GM12878 (cell line): ENCODE measurements around the gene SAPCD2. TPM values are rescaled to one million over a fixed set of nuclear protein-coding genes. Genes with fewer than 3 reads are reported as not detected.

ENCODE experiments used
- ATAC-seq: fragments of 200-7000 bp; cut with Tn5 transposase; 3 replicates; pipeline ENCODE4 v1.9.1; 2020; ENCODE audit warnings: mild to moderate bottlenecking, moderate library complexity
- BruUV-seq: library from RNA; stranded (reverse); fragments of 400-500 nt; replicated peaks from 2 replicates; lab custom pipeline; 2021; lab: Mats Ljungman, UMichigan
- CTCF ChIA-PET: fragments of 300-600 bp; sonication (Branson Sonifier 250); formaldehyde crosslinking; extraction: SDS; loops from one replicate; lab custom pipeline; 2021; ENCODE audit warnings: inconsistent platforms; lab: Yijun Ruan, JAX
- POLR2A ChIA-PET: fragments of 350-600 bp; formaldehyde crosslinking; extraction: SDS; loops from one replicate; lab custom pipeline; 2021; ENCODE audit warnings: inconsistent platforms; lab: Charles Lee
- RAD21 ChIA-PET: fragments of 300-600 bp; sonication (Branson Sonifier 250); formaldehyde crosslinking; loops from one replicate; lab custom pipeline; 2023; ENCODE audit warnings: antibody characterized with exemption; ENCODE audit not compliant: unreplicated experiment; lab: Charles Lee
- SMC1A ChIA-PET: fragments of 300-600 bp; sonication (Branson Sonifier 250); formaldehyde crosslinking; loops from one replicate; lab custom pipeline; 2023; ENCODE audit not compliant: unreplicated experiment, uncharacterized antibody; lab: Charles Lee
- DNase-seq: peaks from one replicate; pipeline ENCODE4 v3.0.0-alpha.2; 2011; ENCODE audit warnings: low read depth, low spot score
- FAIRE-seq: peaks from 3 replicates; lab custom pipeline; 2011; peaks lifted over from hg19 to GRCh38; lab: Jason Lieb, UNC
- H2AFZ ChIP-seq: 2 replicates; pipeline ENCODE4 v1.6.0; 2011; ENCODE audit warnings: low read depth, low read length, control low read depth; ENCODE audit not compliant: control insufficient read depth
- H3K27ac ChIP-seq: 2 replicates; pipeline ENCODE4 v1.5.1; 2011; ENCODE audit warnings: control low read depth; ENCODE audit not compliant: control insufficient read depth, insufficient read depth
- H3K27me3 ChIP-seq, 2 experiments: replicated peaks in 1 of 2; 2 replicates each; pipeline versions ENCODE4 v1.6.0 to v1.6.1; 2011; ENCODE audit warnings: low read length in 1 of 2; ENCODE audit not compliant: control insufficient read depth in 2 of 2, insufficient read depth in 2 of 2
- H3K36me3 ChIP-seq, 2 experiments: 2 replicates each; pipeline ENCODE4 v1.5.1; 2011; ENCODE audit warnings: low read length in 1 of 2; ENCODE audit not compliant: control insufficient read depth in 2 of 2, insufficient read depth in 2 of 2
- H3K4me1 ChIP-seq: 2 replicates; pipeline ENCODE4 v1.6.1; 2011; ENCODE audit warnings: mild to moderate bottlenecking, low read length, moderate library complexity, mixed read lengths; ENCODE audit not compliant: control insufficient read depth, insufficient read depth
- H3K4me2 ChIP-seq: 2 replicates; pipeline ENCODE4 v1.6.0; 2011; ENCODE audit warnings: control low read depth; ENCODE audit not compliant: control insufficient read depth, insufficient read depth
- H3K4me3 ChIP-seq: fragments of 200-600 bp; sonication (generic); 2 replicates; pipeline ENCODE4 v1.5.1; 2016
- H3K79me2 ChIP-seq: 2 replicates; pipeline ENCODE4 v1.6.0; 2011; ENCODE audit warnings: low read length; ENCODE audit not compliant: control insufficient read depth, insufficient read depth
- H3K9ac ChIP-seq: 2 replicates; pipeline ENCODE4 v1.8.0; 2011; ENCODE audit warnings: low read length, control low read depth, mixed read lengths; ENCODE audit not compliant: control insufficient read depth, insufficient read depth
- H3K9me3 ChIP-seq: replicated peaks from 3 replicates; pipeline ENCODE4 v1.5.1; 2011; ENCODE audit warnings: mild to moderate bottlenecking, low read length; ENCODE audit not compliant: control insufficient read depth, insufficient read depth
- H4K20me1 ChIP-seq: 2 replicates; pipeline ENCODE4 v1.6.0; 2011; ENCODE audit not compliant: control insufficient read depth, insufficient read depth
- BCL11A ChIP-seq: IDR thresholded peaks from 2 replicates; pipeline ENCODE4 v1.6.1; 2011; ENCODE audit warnings: low read depth, low read length
- EGR1 ChIP-seq, 2 experiments: IDR thresholded peaks; 1 replicate in 1 of 2; 2 replicates in 1 of 2; pipeline ENCODE4 v1.6.1; 2011 to 2012; ENCODE audit warnings: low read depth in 2 of 2, low read length in 2 of 2, borderline replicate concordance in 1 of 2, mild to moderate bottlenecking in 1 of 2, moderate library complexity in 1 of 2
- GABPA ChIP-seq: IDR thresholded peaks from 2 replicates; pipeline ENCODE4 v1.6.1; 2014; ENCODE audit warnings: antibody characterized with exemption, low read depth, mild to moderate bottlenecking, inconsistent platforms
- IRF4 ChIP-seq: IDR thresholded peaks from 2 replicates; pipeline ENCODE4 v1.6.1; 2011; ENCODE audit warnings: low read depth, low read length
- KDM1A ChIP-seq: fragments of 200-600 bp; sonication (generic); IDR thresholded peaks from 2 replicates; pipeline ENCODE4 v1.6.1; 2016; ENCODE audit warnings: borderline replicate concordance
- NRF1 ChIP-seq: conservative IDR thresholded peaks from 2 replicates; pipeline ENCODE4 v1.6.1; 2011; ENCODE audit warnings: mild to moderate bottlenecking, low read depth, low read length, improper control_type of control experiment
- RELA ChIP-seq: fragments of 450-650 bp; IDR thresholded peaks from 2 replicates; pipeline ENCODE4 v1.8.0; 2014; ENCODE audit warnings: borderline replicate concordance; ENCODE audit not compliant: partially characterized antibody
- SIX5 ChIP-seq: IDR thresholded peaks from 2 replicates; pipeline ENCODE4 v1.6.1; 2011; ENCODE audit warnings: mild to moderate bottlenecking, low read depth, low read length, moderate library complexity; ENCODE audit not compliant: severe bottlenecking
- SMAD1 ChIP-seq: fragments of 450-650 bp; IDR thresholded peaks from 2 replicates; pipeline ENCODE4 v1.6.1; 2018; ENCODE audit warnings: mild to moderate bottlenecking, low read depth; ENCODE audit not compliant: partially characterized antibody
- SUPT20H ChIP-seq: IDR thresholded peaks from 2 replicates; pipeline ENCODE4 v1.6.1; 2011; ENCODE audit warnings: low read depth, mild to moderate bottlenecking, low read length, moderate library complexity, borderline replicate concordance; ENCODE audit not compliant: control insufficient read depth
- USF2 ChIP-seq: IDR thresholded peaks from 2 replicates; pipeline ENCODE4 v1.6.1; 2011; ENCODE audit warnings: low read depth, low read length, improper control_type of control experiment, borderline replicate concordance
- ZBED1 ChIP-seq: IDR thresholded peaks from 2 replicates; pipeline ENCODE4 v1.6.1; 2016; ENCODE audit warnings: borderline replicate concordance
- ZNF207 ChIP-seq: fragments of 450-650 bp; IDR thresholded peaks from 2 replicates; pipeline ENCODE4 v1.6.1; 2014; ENCODE audit warnings: antibody characterized with exemption, mild to moderate bottlenecking, borderline replicate concordance
- ZNF24 ChIP-seq: fragments of 450-650 bp; IDR thresholded peaks from 2 replicates; pipeline ENCODE4 v1.6.1; 2017; ENCODE audit warnings: antibody characterized with exemption, mild to moderate bottlenecking
- WGBS: methylation state at CpG from one replicate; pipeline ENCODE4 v1.1.6; 2016; ENCODE audit warnings: low lambda C conversion rate; ENCODE audit not compliant: insufficient replicate concordance, insufficient coverage; ENCODE audit errors: missing lambda C conversion rate; 5-methylcytosine and 5-hydroxymethylcytosine counted together
- in situ Hi-C: fragments of 300-500 bp; cut with MboI; formaldehyde crosslinking; loops from 9 replicates; pipeline ENCODE4 v1.14.3; 2018; ENCODE audit warnings: mixed read lengths
- intact Hi-C: fragments of 100-400 bp; cut with micrococcal nuclease; formaldehyde crosslinking; loops from one replicate; pipeline ENCODE4 v1.14.2; 2022; ENCODE audit not compliant: unreplicated experiment
- polyA plus RNA-seq, 11 experiments: library from polyadenylated mRNA; depleted of rRNA in 4 of 11; unstranded in 6 of 11; stranded (reverse) in 5 of 11; fragments of >200 nt; fragmentation: Nextera tagmentation in 4 of 11; fragmentation: Illumina TruSeq in 1 of 11; extraction: Ambion mirVana in 4 of 11; extraction: Trizol in 1 of 11; gene quantifications; 1 replicate in 1 of 11; 2 replicates in 10 of 11; pipeline versions ENCODE4 v1.2.1 to v1.2.3, GENCODE V29; 2011 to 2016; ENCODE audit warnings: inconsistent platforms in 2 of 11, missing spikeins in 2 of 11, low read depth in 1 of 11
- total RNA-seq, 4 experiments: library from RNA; depleted of rRNA in 3 of 4; stranded (reverse); fragments of >200 nt in 3 of 4; fragmentation: Illumina TruSeq in 1 of 4; extraction: Trizol in 1 of 4; gene quantifications; 2 replicates each; pipeline versions ENCODE4 v1.2.1 to v1.2.3, GENCODE V29; 2013 to 2021
- TF ChIP-seq, protein P1 (sequence below): fragments of 450-650 bp; IDR thresholded peaks from 2 replicates; pipeline ENCODE4 v1.6.1; 2017; ENCODE audit warnings: mild to moderate bottlenecking, moderate library complexity
- TF ChIP-seq, protein P2 (sequence below): fragments of 450-650 bp; IDR thresholded peaks from 2 replicates; pipeline ENCODE4 v1.6.1; 2016; ENCODE audit warnings: mild to moderate bottlenecking

SAPCD2 gene
- total and polyA plus RNA-seq, 10 of the 15 experiments (the other 5 are each of a cell fraction or from before 2014, with no cell fraction given), result 1.6 to 35.2 (median 7.2) TPM

DNA sequence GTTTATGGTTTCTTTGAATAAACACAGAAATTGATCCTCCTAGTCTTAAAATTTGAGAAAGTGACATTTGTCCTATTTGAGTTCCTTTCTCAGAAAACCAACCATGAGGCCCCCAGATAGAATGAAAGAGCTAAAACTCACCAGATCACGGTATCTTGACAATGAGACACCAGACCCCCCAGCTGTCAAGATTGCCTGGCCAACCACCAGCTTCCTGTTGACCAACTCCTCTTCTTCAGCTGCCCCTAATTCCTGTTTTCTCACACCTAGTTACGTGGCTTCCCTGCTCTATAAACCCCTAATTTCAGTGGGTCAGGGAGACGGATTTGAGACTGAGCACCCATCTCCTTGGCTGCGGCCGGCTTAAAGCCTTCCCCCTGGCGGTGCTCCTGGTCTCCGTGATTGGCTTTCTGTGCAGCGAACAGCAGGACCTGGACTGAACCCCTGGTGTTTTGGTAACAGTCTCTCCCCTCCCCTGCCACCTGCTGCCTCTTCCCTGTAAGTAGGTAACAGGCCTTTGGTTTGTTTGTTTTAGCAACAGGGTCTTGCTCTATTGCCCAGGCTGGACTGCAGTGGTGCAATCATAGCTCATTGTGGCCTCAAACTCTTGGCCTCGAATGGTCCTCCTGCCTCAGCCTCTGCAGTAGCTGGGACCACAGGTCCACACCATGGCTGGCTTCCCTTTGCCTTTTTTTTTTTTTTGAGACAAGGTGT, 11.7 kb downstream of the SAPCD2 start:
- 40% methylated on average over 6 of the region's 9 CpGs for WGBS
- ChIA-PET POLR2A (interaction anchor here (0.7 kb wide), 1 partner anchor 21 kb away, joined by 3 read pairs; no protein-coding TSS in a partner anchor), SMC1A (no interaction called here), RAD21 (interaction anchor here (0.7 to 1.2 kb wide), 2 partner anchors 30 to 55 kb away, joined by 3 to 4 read pairs; partner anchors contain the start of gene ABCA2), CTCF (interaction anchor here (1.0 to 3.2 kb wide), 7 partner anchors 9 to 178 kb away, joined by 3 to 14 read pairs (median 6); partner anchors contain the start of gene NPDC1)
- Histone ChIP-seq H2AFZ (no peak overlapping the region), H3K9me3 (no peaks in the 10 kb centered on the region), H3K4me3 (no peak overlapping the region), H3K79me2 (no peaks in the 10 kb centered on the region), H3K27ac (no peak overlapping the region), H3K9ac (no peak overlapping the region), H3K4me2 (no peak overlapping the region), H3K4me1 (no peaks in the 10 kb centered on the region), H4K20me1 (no peaks in the 10 kb centered on the region), H3K27me3 (peaks cover 0 to 3% of the 10 kb centered on the region in 2 experiments; a peak in 3 of 4 replicates), H3K36me3 (no peaks in the 10 kb centered on the region)
- intact Hi-C loops (no loop called here), in situ Hi-C loops (no loop called here)
- no TSS peak for BruUV-seq
- DNase-seq, result no peak
- ATAC-seq, result no peak
- FAIRE-seq, result no peak
- no peak for TF ChIP-seq ZBED1
- no peak for TF ChIP-seq BCL11A
- no peak for TF ChIP-seq RELA
- TF ChIP-seq SIX5, result no peak
- TF ChIP-seq NRF1, result no peak
- TF ChIP-seq, protein P1, sequence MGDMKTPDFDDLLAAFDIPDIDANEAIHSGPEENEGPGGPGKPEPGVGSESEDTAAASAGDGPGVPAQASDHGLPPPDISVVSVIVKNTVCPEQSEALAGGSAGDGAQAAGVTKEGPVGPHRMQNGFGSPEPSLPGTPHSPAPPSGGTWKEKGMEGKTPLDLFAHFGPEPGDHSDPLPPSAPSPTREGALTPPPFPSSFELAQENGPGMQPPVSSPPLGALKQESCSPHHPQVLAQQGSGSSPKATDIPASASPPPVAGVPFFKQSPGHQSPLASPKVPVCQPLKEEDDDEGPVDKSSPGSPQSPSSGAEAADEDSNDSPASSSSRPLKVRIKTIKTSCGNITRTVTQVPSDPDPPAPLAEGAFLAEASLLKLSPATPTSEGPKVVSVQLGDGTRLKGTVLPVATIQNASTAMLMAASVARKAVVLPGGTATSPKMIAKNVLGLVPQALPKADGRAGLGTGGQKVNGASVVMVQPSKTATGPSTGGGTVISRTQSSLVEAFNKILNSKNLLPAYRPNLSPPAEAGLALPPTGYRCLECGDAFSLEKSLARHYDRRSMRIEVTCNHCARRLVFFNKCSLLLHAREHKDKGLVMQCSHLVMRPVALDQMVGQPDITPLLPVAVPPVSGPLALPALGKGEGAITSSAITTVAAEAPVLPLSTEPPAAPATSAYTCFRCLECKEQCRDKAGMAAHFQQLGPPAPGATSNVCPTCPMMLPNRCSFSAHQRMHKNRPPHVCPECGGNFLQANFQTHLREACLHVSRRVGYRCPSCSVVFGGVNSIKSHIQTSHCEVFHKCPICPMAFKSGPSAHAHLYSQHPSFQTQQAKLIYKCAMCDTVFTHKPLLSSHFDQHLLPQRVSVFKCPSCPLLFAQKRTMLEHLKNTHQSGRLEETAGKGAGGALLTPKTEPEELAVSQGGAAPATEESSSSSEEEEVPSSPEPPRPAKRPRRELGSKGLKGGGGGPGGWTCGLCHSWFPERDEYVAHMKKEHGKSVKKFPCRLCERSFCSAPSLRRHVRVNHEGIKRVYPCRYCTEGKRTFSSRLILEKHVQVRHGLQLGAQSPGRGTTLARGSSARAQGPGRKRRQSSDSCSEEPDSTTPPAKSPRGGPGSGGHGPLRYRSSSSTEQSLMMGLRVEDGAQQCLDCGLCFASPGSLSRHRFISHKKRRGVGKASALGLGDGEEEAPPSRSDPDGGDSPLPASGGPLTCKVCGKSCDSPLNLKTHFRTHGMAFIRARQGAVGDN, result no peak
- no peak for TF ChIP-seq IRF4
- TF ChIP-seq GABPA, result no peak
- TF ChIP-seq ZNF207, result no peak
- TF ChIP-seq EGR1 (IDR thresholded peaks at IDR 0.05; ENCODE audit: borderline replicate concordance in 1 of 2, low read depth in 2 of 2, low read length in 2 of 2), result no peak
- TF ChIP-seq ZNF24, result no peak
- no peak for TF ChIP-seq SMAD1
- TF ChIP-seq SUPT20H, result no peak
- no peak for TF ChIP-seq USF2
- TF ChIP-seq KDM1A, result no peak
- TF ChIP-seq, protein P2, sequence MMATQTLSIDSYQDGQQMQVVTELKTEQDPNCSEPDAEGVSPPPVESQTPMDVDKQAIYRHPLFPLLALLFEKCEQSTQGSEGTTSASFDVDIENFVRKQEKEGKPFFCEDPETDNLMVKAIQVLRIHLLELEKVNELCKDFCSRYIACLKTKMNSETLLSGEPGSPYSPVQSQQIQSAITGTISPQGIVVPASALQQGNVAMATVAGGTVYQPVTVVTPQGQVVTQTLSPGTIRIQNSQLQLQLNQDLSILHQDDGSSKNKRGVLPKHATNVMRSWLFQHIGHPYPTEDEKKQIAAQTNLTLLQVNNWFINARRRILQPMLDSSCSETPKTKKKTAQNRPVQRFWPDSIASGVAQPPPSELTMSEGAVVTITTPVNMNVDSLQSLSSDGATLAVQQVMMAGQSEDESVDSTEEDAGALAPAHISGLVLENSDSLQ, result no peak
